B cell (primary cell): ENCODE measurements around the gene USP48.
"Not testable (repeated sequence)": the region's sequence is repeated elsewhere in the genome, so short reads cannot be mapped to it uniquely, and the experiment has no call there.

Source experiments
- CTCF ChIP-seq: fragments of 200-600 bp; IDR thresholded peaks from one replicate; pipeline ENCODE4 v1.8.0; 2022; ENCODE audit warnings: antibody characterized with exemption, mild to moderate bottlenecking
- EZH2 ChIP-seq: IDR thresholded peaks from 2 replicates; pipeline ENCODE4 v1.6.1; 2012; ENCODE audit warnings: borderline replicate concordance, low read depth, mild to moderate bottlenecking, moderate library complexity, low read length; ENCODE audit not compliant: insufficient read depth, poor library complexity, severe bottlenecking

GRCh38 chr1:21776925-21777324, 6.0 kb downstream of the USP48 start:
- not testable (repeated sequence) for TF ChIP-seq EZH2, CTCF
